Activated CD4-positive, CD25-positive, alpha-beta regulatory T cell (primary cell): ENCODE measurements around the gene YES1.
"Not testable (repeated sequence)": the region's sequence is repeated elsewhere in the genome, so short reads cannot be mapped to it uniquely, and the experiment has no call there.

Experiments used
- DNase-seq, 4 experiments: peaks; one replicate each; lab custom pipeline; 2025; lab: John Stamatoyannopoulos, UW

YES1 gene

DNA sequence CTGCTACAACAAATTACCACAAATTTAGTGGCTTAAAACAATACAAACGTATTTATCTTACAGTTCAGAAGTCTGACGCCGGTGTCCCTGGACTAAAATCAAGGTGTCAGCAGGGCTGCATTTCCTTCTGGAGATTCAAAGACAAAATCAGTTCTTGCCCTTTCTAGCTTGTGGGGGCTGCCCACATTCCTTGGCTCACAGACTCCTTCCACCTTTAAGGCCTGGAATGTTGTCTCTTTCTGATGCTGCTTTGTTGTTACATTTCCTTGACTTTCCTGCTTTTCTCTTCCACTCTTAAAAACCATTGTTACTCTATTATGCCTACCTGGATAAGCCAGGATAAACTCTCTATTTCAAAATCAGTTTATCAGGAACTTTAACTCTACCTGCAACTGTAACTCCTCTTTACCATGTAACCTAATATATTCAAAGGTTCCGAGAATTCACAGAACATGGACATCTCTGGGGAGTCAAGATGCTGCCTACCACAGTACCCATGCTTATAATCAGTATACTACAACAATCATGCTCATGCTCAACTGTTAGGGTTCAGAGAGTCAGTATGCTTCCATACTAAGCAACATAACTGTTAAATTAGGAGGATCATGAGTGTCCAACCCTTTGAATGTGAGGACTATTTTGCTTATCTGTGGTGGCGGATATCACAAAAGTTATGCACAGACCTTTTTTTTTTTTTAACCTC is 27.4 kb downstream of the YES1 start:
- DNase-seq = no peak

DNA sequence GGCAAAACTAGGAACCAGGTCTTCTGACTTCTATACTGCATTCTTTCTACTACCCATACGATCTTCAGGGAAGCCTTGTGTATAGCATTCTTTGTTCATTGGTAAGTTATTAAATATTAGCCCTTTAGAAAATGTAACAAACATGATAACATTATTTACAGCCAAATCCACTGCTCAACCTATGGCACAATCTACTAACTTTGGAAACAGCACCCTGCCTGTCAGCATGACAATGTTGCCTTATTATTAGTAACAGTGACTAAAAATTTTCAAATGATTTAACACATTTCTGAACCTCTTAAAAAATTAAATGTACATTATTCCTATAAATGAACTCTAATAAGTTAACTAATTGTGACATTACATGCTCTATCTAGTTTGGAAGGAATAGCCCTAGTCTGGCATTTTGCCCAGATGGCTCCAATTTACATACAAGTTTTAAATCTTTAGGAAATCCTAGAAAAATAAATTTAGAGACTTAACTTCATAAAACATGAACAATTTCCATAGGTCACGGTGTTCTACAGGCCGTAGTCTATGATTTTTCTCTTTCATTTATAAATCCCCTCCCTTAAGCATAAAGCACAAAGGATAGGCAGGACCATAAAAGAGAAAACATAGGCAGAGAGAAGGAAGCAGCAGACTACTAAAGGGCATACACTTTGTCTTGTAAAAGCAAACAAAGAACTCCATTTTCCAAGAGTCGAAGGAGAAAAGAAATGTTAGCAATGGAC is 33.7 kb downstream of the YES1 start:
- no peak for DNase-seq

DNA sequence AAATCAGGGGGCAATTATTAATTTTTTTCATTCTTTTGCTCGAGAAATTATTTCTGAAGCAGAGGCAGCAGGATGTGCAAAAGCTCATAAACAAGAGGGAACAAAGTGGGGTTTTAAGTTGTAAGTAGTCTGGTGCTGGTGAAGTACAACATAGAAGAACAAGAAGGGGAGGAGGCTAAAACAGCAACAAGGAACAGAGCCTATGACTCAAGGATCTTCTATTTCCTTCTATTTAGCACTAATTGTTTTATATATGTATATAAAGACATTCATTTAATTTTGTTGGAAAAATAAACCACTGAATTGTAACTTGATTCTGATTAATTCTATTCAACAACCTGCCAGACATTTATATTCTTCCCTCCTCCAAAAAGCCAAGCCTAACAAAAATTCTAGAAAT is 35.0 kb downstream of the YES1 start:
- no peak for DNase-seq

DNA sequence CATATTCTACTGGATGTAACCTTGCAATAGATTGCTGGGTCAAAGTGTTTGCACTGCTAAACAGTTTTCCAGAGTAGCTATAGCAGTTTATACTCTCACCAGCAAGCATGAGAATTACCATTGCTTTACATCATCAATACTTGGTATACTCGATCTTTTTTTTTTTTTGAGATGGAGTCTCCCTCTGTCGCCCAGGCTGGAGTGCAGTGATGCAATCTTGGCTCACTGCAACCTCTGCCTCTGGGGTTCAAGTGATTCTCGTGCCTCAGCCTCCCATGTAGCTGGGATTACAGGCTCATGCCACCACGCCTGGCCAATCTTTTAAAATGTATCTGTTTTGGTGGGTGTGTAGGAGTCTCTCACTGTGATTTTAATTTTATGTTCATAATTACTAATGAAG is 36.0 kb downstream of the YES1 start:
- not testable (repeated sequence) for DNase-seq

DNA sequence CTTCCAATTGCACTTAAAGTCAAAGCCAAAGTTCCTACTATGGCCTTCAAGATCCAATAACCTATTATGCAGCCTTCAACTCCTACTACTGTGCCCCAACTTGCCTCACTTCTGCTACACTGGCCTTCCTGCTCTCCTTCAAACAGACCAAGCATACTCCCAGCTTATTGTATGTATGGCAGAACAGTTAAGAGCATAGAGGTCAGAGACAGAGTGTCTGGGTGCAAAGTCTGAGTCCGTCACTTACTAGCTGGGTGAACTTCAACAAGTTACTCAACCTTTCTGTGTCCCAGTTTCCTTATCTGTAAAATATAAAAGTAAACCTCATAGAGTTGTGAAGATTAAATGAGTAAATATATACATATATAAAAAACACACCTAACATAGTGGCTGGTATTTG is 37.2 kb downstream of the YES1 start:
- no peak for DNase-seq

DNA sequence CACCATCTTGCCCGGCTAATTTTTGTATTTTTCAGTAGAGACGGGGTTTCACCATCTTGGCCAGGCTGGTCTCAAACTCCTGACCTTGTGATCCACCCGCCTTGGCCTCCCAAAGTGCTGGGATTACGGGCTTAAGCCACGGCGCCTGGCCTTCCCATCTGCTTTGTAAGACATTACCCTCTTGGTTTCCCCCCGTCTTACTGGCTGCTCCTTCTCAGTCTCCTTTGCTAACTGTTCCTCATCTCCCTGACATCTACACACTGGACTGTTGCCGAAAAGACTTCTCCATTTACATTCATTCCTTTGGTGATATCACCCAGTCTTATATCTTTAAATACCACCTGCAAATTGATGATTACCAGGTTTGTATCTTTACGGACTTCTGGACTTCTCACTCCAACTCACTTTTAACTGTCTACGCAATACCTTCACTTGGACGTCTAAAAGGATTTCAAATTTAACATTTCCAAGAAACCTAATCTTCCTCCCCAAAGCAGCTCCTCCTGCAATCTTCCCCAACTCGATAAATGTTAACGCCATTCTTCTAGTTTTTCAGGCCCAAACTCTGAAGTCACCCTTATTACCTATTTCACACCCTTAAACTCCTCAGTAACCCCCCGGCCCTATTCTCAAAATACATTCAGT is 37.9 kb downstream of the YES1 start:
- no peak for DNase-seq

DNA sequence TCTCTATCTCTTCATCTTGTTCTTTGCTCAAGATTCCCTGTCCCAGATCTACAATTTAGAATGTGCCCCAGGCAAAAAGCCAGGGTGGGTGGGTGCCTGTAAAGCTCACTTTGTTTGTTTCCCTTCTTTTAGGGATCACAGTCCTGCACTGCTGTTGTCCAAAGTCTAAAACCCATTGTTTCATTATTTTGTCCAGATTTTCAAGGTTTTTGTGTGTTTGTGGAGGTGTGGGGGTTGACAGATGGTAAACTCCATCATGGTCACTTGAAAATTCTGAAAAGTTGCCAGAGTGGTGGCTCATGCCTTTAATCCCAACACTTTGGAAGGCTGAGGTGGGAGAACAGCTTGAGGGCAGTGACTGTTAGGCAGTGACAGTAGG is 41.5 kb downstream of the YES1 start:
- no peak for DNase-seq

DNA sequence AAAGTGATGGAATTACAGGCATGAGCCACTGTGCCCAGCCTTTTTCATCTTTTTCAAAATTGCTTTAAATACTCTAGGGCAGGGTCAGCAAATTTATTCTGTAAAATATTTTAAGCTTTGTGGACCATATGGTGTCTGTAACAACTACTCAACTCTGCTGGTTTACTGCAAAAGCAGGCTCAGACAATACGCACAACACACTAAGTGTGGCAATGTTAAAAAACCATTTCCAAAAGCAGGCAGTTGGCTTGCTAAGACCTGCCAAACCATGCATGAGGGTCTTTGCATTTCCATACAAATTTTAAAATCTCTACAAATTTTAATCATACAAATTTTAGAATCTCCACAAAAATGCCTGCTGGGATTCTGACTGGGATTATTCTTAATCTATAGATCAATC is 44.1 kb downstream of the YES1 start:
- no peak for DNase-seq

DNA sequence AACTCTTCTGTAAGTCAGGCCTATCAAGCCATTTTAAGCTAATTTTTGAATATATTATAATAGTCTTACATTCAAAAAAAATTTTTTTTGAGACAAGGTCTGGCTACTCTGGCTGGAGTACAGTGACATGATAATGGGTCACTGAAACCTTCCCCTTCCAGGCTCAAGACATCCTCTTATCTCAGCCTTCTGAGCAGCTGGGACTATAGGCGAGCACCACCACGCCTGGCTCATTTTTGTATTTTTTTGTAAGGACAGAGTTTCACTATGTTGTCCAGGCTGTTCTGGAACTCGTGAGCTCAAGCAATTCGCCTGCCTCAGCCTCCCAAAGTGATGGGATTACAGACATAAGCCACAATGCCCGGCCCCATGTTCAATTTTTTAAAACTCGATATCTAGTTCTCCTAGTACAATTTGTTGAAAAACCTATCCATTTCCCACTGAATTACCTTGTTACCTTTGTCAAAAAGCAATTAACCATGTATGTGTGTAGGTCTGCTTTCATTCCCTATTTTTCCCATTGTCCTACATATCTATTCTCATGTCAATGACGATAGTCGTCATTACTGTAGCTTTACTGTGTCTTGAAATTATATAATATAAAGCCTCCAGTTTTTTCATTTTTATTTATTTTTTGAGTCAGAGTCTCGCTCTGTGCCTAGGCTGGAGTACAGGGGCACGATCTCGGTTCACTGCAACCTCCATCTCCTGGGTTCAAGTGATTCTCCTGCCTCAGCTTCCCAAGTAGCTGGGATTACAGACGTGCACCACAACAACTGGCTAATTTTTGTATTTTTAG is 44.8 kb downstream of the YES1 start:
- no peak for DNase-seq

DNA sequence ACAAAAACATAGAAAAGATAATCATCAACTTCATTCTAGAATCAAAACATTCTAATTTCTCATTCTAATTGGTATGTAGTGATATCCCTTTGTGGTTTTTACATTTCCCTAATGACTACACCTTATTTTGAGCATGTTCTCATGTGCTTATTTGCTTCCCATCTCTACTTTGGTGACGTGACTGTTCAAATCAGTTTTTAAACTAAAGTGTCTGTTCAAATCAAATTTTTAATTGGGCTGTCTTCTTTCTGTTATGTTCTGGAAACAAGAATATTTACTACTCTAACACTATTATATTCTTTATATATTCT is 45.5 kb downstream of the YES1 start:
- no peak for DNase-seq

DNA sequence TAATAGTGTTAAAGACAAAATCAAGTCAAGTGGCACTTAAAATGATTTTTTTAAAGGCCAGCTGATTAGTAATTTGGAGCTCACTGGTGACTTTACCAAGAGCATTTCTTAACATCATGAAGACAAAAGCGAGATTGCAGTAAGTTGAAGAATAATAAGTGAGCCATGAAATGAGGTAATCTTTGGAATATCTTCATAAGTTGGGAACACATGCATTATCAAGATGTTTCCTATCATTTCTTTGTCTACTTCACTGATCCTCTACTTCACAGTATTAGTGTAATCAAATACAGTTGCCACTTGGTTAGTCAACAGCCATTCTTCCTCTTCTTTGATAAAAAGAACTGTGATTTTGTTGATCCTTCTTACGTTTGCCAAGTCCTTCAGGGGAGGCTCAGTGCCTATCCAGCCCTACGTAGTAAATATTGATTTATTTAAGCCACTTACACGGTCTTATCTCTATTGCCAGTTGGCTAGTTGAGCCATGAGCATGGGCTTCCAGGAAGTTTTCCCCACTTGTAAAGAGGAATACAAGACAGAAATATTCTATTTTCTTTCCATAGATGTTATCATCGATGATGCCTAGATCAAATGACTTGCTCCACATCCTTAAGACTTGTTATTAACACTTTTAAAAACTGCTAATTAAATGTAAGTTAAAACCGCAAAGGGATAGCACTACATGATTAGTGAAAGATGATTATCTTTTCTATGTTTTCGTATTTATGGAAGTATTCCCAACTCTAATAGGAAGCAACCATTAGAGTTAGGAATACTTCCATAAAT is 46.1 kb downstream of the YES1 start:
- DNase-seq = no peak

DNA sequence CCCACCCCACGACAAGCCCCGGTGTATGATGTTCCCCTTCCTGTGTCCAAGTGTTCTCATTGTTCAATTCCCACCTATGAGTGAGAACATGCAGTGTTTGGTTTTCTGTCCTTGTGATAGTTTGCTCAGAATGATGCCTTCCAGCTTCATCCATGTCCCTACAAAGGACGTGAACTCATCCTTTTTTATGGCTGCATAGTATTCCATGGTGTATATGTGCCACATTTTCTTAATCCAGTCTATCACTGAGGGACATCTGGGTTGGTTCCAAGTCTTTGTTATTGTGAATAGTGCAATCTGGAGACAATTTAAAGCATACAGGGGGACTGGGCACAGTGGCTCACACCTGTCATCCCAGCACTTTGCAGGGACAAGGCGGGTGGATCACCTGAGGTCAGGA is 52.2 kb downstream of the YES1 start:
- not testable (repeated sequence) for DNase-seq

DNA sequence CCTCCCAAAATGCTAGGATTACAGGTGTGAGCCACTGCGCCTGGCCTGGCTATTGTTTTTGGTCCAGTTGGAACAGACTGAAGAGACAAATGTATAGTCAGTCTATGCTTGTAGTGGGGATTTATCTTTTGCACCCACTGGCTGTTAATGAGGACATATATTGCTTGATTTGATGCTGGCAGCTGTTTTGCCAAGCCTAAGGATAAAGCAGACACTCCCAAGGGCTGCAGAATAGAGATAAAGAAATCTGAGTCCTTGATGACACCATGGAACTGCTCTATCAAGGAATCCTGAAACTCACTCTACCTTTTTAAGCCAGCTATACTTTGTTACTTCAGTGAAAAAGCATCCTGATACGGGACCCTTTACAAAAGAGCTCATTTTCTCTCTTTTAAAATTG is 56.5 kb downstream of the YES1 start:
- DNase-seq = no peak

DNA sequence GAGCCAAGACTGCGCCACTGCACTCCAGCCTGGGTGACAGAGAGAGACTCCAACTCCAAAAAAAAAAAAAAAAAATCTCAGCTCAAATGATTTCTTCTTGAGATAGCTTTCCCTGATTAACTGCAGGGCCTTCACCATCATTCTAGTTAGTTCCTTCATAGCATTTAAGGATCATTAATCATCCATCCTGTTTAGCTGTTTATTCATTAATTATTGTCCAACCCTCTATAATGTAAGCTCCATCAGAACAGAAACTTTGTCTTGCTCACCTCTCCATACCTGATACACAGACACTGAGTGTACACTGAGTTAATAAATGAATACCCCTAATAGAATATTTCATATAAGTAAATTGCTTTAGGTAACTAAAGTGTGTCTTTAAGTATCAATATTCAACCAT is 57.4 kb downstream of the YES1 start:
- DNase-seq = no peak

DNA sequence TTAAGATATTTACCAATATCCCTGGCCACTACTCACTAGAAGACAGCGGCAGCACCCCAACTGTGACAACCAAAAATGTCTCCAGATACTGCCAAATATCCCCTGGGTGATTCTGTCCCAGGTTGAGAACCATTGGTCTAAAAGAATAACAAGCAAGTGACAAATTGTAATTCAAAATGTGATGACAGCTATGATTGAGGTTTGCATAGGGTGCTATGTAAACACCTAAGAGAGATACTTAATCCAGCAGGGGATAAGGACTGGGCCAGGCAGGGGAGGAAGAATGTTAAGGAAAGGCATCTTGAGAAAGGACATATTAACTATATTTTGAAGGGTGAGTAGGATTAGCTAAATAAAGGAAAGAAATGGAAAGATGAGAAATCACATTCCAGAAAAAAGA is 61.6 kb downstream of the YES1 start:
- no peak for DNase-seq

DNA sequence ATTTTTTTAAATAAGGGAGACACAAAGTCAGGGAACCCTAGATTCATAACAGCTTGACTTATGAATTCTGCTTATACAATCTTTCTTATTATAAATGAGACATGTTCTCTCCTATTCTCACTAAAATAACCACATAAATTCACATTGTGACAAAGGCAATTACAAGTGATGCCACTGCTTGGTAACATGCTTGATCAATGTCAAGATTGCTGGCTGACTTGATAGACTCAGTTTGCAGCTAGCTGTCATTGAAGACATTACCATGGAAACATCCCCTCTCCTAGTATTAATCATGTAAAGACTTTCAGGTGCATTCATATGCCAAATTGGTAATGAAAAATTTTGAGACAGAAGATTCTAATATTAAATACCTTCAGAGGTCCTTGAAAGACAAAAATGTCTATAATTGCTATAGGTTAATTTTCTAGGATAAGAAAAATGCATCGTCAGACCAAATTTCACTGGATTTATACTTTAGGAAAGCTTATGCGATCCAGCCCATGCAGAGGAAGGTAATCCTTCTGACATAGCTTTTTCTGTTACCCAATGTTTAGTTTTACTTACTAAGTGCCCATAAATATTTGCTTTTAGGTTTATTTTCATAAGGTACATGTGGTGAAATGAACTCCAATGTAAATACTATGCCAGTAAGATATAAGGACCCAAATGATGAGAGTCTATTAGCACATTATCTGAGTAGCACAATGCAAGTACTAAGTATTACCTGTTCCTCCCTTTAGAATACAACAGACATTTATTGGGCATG is 67.0 kb downstream of the YES1 start:
- DNase-seq = no peak

DNA sequence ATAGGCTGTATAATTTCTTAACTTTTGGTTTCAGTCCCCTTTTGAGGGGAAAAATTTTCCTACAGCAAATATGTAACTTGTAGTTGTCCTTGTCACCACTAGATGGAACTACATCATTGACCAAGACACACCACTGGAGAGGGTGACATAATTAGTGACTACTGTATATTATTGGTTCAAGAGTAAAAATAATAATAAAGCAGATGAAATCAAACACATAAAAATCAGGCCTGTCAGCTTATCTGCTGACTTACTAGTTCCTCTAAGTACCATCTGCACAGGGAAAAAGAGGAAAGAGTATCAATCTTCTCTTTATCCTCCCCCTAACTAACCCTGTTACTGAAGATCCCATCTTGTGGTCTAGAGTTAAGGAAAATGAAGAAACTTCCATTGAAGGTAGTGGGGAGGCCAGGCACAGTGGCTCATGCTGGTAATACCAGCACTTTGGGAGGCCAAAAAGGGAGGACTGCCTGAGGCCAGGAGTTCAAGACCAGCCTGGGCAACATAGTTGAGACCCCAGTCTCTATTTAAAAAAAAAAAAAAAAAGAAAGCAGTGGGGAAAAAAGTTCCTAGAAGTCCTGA is 70.0 kb downstream of the YES1 start:
- DNase-seq = no peak

DNA sequence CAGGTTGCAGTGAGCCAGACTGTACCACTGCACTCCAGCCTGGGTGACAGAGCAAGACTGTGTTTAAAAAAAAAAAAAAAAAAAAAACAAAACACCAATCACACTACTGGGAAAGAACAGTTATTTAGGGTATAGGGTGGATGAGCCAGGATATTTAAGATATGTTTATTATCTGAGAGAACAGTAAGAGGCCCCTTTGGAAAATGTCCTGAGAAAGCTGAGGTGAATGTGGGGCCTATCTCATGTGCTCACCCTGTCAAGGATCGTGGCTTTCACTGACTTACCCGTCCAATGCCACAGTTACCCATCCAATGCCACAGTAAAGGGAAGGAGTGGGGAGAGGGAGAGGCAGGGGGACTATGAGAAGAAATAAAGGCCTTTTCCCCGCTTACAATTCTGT is 79.7 kb downstream of the YES1 start:
- no peak for DNase-seq

DNA sequence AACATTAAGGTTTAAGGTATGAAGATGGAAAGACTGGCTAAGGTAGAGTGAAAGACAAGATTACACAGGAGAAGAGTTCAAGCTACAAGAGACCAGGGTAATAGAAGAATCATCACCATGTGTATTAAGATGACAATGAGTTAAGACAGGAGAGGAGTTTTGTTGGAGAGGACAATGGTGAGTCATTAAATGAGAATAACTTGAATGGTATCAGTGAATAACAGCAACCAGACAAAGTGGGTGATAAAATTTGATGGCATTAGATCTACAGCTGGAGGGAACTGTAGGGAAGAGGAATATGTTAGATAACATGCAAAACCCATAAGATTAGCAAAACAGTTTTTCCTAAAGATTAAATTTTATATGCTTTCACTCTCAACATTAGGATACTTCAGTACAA is 80.9 kb downstream of the YES1 start:
- no peak for DNase-seq

DNA sequence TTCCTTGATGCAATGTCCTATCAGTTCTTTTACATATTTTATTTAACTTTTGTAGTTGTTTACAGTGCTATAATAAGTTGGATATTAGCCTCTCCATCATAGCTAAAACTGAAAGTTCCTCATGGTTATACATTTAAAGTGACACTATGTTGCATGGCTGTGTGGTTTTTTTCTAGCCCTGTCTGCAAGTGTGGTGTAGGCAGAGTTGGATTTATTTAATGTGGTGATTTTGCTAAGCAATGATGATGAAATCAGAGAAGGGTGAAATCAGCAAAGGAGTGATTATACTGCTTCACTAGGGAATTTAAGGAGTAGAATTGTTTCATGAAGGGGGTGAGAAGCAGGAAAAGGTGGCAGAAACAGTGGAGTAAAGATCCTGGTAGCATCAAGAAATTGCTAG is 81.3 kb downstream of the YES1 start:
- DNase-seq = no peak

DNA sequence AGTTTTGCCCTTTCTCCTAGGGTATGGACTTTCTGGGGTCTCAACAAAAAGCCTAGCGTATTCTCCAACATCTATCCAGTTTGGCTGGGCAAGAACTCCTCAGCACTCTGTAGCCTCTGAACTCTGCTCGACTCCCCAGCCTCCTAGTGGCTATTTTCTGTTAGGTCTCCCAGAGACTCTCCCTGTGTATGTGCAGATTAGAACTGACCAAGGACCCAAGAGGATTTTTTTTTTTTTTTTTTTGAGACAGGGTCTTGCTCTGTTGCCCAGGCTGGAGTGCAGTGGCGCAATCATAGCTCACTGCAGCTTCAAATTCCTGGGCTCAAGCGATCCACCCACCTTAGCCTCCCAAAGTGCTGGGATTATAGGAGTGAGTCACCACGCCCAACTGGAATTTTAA is 81.9 kb downstream of the YES1 start:
- not testable (repeated sequence) for DNase-seq
